HG03060 (cell line): ENCODE results near the gene RAX2.

Source experiments
- ATAC-seq: cut with Tn5 transposase; IDR thresholded peaks from one replicate; pipeline ENCODE4 v1.9.1; 2021; ENCODE audit warnings: low read depth, moderate number of reproducible peaks; ENCODE audit not compliant: unreplicated experiment

The RAX2 gene

GRCh38 chr19:3734310-3734600 lies 37.8 kb downstream of the RAX2 start:
- no peak for ATAC-seq

GRCh38 chr19:3733549-3734309 lies 38.3 kb downstream of the RAX2 start:
- ATAC-seq: no peak

GRCh38 chr19:3732108-3732507 lies 39.9 kb downstream of the RAX2 start:
- no peak for ATAC-seq

- ATAC-seq: no peak
These were observed 41.5 kb downstream of the RAX2 start for GRCh38 chr19:3730457-3730958.

GRCh38 chr19:3725640-3726310 lies 46.3 kb downstream of the RAX2 start:
- no peak for ATAC-seq

- ATAC-seq: no peak
These were observed 46.9 kb downstream of the RAX2 start for GRCh38 chr19:3725121-3725520.

GRCh38 chr19:3723883-3724282 lies 48.1 kb downstream of the RAX2 start:
- ATAC-seq: no peak

GRCh38 chr19:3723110-3723488 lies 48.9 kb downstream of the RAX2 start:
- ATAC-seq: no peak

GRCh38 chr19:3722443-3723109 lies 49.5 kb downstream of the RAX2 start:
- ATAC-seq: no peak

GRCh38 chr19:3721887-3722442 lies 50.1 kb downstream of the RAX2 start:
- no peak for ATAC-seq

- ATAC-seq: no peak
These were observed 50.7 kb downstream of the RAX2 start for GRCh38 chr19:3721131-3721886.

GRCh38 chr19:3720349-3720917 lies 51.6 kb downstream of the RAX2 start:
- no peak for ATAC-seq

GRCh38 chr19:3719868-3720267 lies 52.2 kb downstream of the RAX2 start:
- no peak for ATAC-seq
